HG03280 (cell line): Measurements from ENCODE around the gene MCC.

Experiments
- ATAC-seq: cut with Tn5 transposase; IDR thresholded peaks from one replicate; pipeline ENCODE4 v1.9.1; 2021; ENCODE audit warnings: mild to moderate bottlenecking, moderate library complexity; ENCODE audit not compliant: unreplicated experiment

MCC gene

DNA sequence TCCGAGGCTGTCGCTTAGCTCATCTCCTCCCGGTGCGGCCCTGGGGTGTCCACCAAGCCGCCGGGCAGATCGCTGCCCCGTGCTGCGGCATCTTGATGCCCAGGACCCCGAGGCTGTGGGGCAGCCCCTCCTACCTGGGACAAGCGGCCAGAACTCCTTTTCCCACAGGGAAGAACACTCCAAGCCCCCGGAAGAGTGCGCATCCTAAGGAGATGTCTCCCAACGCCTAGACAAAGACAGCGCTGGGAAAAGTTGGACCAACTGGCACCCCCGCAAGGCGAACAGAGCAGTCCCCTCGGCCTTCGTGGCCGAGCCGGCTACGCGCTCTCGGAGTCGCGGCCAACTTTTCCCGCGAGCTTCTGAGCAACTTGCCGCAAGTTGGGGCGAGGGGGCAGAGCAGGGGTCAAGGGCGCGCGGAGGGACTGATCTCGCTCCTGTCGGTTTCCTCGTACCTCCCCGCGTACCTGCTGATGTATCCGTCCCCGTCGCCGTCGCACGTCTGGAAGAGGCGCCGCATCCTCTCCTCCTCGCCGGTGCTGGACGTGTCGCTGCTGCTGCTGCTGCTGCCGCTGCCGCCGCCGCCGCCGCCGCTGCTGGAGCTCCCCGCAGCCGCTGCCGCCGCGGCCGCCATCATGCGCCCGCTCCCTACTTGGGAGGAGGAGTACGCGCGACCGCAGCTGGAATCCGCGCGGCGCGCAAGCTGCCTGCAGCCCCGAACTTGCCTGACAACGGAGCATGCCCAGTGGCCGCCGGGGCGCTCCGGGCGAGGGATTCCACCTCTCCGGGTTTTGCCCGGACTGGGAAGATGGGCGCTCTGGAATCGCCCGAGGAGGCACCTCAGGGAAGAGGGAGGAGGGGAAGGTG is at the start of gene MCC:
Gene MCC, minus strand, starts transcription at position 673 of the 864 bp plus-strand sequence.
- ATAC-seq, result no peak

DNA sequence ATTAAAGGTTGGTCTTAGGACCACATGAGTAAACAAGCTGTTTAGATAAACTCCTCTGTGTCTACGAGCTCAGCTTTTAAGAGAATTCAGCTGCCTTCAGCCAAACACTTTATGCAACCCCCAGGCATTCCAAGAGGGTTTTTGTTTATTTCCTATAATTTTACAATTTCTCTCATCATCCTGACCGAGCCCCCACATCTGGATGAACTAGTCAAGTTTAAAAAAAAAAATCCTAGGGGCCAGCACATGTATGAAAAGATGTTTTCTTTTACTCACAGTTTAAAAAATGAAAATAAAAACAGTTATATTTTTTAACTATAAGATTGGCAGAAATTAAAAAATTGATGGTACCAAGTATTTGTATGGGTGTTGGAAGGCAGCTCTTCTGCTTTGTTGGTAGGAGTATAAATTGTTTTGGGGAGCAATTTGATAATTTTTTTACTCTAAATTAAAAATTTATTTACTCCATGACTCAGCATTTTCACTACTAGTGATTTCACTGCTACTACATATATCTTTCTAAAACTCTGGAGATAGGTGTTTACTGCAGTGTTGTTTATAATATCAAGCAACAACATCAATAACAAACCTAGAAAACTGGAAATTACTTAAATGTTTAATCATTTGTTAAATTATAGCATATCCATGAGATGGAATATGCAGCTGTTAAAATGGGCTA is 43.4 kb upstream of the MCC start:
- no peak for ATAC-seq

DNA sequence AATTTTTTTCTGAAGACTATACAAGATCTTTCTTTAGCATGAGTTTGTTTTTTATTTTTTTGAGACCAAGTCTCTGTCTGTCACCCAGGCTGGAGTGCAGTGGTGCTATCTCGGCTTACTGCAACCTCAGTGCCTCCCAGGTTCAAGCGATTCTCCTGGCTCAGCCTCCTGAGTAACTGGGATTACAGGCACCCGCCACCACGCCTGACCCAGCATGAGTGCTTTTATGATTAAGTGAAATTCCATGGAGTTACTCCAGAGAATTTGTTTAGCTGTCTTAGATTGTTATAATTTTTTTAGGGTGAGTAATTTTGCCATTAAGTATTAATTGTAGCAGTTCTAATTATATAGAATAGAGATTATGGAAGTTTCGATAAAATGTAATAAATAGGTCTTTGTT is 39.5 kb upstream of the MCC start:
- no peak for ATAC-seq

DNA sequence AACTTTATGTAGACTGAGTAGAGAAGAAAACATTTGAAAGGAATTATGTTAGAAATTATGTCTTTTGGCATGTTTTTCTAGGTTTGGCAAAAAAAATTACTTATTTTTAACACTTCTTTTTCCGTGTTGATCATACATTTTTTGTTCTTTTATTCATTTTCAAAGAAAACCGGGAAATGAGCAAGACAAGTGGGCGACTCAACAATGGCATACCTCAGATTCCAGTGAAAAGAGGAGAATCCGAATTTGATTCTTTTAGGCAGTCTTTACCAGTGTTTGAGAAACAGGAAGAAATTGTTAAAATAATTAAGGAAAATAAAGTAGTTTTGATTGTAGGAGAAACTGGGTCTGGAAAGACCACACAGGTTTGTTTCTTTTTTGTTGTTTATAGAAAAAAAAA is 38.2 kb upstream of the MCC start:
- no peak for ATAC-seq

DNA sequence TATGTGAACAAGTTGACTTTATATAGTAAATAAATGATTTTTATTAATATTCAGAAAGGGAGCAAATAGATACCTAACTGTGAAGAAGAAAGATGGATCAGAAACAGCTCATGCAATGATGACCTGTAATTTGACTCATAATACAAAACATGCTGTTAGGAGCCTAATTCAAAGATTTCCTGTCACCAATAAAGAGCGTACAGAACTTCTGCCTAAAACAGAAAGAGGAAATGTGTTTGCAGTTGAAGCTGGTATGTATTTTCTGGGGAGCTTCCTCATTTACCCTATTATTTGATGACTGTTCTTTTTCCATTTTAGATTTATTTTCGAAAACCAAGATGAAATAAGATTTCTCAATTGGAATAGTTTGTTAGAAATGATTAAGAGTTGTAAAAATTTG is 36.7 kb upstream of the MCC start:
- ATAC-seq, result no peak

DNA sequence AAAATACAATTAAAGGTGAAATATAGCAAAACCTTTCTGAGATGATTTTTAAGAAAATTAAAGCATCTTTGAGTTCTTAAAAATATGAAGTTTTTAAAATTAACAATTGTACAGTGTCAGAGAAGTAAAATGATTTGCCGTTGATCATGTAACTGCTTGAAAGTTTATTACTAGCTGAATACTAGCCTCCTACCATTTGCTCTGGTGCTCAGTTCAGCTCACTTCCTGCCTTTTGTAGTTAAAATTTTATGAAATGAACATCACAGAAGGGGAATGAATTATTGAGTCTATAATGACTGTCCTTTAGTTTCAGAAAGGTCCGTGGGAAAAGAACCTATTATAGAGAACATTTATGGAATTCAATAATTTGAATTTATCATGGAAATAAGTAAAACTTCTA is 34.9 kb upstream of the MCC start:
- ATAC-seq, result no peak

DNA sequence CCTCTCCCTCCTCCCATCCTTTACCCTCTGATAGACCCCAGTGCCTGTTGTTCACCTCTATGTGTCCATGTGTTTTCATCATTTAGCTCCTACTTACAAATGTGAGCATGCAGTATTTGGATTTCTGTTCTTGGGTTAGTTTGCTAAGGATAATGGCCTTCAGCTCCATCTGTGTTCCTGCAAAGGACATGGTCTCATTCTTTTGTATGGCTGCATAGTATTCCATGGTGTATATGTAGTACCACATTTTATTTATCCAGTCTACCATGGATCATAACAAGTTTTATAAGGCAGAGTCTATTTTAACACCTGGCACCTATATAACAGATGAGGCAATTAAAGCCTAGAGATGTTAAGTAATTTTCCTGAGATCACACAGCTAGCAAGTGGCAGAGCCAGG is 32.6 kb upstream of the MCC start:
- no peak for ATAC-seq

DNA sequence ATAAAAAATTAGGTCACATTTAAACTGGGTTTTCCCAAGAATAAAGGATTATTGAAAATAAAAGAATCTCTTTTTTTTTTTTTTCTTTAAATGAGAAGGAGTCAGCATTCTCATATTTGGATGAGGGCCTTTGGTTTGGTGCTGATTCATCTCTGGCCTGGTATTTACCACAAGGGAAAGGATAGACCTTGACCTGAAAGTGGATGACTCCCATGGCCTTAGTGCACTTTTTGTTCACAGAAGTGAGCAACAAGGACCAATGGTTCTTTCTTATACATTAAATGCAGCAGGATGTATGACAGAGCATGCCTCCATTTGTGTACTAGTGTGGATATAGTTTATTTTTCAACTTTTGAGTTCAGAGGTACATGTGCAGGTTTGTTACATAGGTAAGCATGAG is 32.2 kb upstream of the MCC start:
- ATAC-seq, result peak; percentile 59

DNA sequence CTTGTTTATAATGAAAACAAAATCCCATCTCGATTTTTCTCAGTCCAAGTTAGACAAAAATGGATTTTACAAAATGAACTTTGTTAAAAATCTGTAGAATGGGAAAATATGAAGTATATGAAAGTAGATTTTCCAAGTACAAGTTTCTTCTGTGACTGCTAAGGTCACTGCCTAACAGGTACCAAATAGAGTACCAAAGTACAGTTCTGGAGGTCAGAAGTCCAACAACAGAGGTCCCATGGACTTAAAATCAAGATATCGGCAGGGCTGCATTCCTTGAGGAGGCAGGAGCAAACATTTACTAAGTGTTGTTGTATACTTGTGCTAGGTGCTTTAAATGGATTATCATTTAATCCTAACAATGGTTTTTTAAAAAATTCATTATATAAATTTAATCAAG is 31.2 kb upstream of the MCC start:
- ATAC-seq, result no peak

DNA sequence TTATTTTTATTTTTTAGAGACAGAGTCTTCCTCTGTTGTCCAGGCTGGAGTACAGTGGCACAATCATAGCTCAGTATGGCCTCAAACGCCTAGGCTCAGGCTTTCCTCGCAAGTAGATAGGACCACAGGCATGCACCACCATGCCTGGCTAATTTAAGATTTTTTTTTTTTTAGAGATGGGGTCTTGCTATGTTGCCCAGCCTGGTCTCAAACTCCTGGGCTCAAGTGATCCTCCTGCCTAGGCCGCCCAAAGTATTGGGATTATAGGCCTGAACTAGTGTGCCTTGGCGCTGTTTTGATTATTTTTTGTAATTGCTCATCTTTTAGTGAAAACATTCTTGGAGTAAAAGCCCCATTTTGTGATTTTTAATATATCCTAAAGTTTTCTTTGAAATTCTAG is 30.6 kb upstream of the MCC start:
- ATAC-seq, result no peak

DNA sequence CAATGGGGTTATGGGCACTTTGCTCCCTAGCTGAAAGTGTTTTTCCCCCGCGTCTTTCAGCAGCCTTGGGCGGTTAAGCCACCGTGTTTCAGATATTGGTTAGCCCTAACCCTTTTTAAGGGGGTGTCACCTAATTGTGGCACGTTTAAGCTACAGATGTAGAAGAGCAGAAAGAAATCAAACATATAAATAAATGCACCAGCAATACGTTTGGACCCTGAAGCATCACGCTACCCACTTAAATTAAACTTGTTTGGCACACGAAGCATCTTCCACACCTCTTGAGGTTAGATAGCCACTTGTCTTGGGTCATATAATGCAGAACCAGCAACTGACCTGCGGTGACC is 26.0 kb upstream of the MCC start:
- no peak for ATAC-seq

DNA sequence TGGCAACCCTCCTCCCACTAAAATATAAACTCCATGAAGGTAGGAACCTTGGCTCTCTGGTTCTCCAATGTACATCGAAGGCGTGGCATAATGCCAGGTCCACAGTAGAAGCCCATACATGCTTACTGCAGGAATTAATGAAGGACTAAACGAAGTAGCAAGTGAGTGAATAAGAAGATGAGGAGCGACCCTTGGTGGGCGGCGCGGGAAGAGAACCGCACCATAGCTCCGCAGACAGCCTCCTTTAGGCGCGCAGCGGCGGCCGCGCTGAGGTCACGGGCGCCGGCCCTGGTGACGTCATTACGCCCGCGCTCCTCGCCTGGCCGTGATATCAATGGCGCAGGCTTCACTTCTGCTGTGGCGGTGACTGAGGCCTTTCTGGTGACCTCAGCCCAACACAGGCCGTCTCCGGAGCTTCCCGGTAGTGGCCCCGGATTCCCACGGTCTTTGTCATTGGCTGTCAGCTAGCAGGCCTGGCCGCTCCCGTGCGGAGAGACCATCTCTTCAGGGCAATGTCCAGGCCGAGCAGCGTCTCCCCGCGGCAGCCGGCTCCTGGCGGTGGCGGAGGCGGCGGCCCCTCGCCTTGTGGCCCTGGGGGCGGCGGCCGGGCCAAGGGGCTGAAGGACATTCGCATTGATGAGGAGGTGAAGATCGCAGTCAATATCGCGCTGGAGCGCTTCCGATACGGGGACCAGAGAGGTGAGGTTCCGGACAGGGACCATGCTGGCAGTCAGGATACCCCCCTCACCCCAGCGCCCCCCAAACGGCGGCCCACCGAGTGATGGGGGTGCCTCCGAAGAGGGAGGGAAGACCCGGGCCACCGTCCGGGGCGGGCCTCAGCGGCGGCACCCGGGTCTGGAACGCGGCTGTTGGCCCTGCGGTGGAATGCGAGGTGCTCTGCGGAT is 25.4 kb upstream of the MCC start, which contains the start of gene YTHDC2:
Gene YTHDC2, plus strand, starts transcription at position 311 of the 905 bp plus-strand sequence. Its CDS starts 202 bp downstream, at position 513.
- ATAC-seq, result peak; percentile 99

DNA sequence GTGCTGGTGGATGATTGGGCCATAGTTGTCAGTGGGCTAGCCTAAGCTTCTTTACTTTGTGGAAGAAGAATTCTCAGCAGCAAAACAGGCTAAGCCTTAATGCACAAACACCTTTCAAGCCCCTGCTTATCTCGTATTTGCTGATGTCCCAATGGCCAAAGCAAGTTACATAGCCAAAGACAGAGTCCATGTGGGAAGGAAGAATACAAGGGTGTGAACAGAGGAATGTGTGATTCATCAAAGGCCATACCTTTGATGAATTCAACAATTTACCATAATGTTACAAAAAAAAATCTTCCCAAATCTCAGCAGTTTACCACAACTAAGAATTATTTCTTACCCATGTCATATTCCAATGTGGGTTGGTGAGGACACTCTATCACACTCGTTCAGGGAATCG is 24.1 kb upstream of the MCC start:
- ATAC-seq, result no peak

DNA sequence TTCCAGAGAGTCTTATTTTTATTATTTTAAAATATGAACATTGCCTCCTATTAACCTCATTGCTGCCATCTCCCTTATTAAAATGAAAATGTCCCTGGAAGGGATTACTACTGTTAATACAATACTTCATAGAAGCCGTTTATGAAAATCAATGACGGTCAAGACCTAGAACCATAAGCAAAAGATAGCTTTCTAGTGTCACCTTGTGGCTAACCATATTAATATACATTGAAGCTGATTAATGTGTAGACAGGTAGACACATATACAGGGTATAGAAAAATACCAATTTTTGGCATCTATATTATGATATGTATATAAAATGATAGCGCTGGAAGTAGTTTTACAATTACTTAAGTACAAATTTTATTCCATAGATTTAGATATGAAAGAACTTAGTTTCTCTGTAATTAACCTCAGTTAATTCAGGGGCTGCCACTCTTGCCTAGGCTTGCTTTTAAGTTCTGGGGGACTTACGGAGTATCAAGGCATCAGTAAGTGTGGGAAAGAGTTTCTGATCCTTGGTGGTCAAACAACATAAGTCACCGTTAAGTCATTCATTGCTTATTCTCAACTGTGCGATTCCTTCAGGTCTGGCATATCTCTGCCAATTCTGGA is 22.7 kb upstream of the MCC start:
- ATAC-seq, result no peak

DNA sequence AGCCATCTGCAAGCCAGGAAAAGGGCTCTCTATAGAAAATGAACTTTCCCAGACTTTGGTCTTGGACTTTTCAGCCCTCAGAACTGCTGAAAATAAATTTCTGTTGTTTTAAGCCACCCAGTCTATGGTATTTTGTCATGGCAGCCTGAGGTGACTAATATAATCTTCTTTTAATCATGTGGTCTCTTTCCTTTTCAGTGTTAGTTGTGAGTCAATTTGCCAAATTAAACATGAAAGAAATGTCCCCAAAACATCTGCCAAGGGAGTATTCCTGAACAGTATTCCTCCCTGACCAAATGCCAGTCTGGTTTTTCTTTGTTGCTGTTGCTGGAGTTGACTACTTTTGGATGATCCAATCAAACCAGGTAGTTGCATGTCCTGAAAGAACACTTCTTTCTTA is 20.5 kb upstream of the MCC start:
- ATAC-seq, result no peak

DNA sequence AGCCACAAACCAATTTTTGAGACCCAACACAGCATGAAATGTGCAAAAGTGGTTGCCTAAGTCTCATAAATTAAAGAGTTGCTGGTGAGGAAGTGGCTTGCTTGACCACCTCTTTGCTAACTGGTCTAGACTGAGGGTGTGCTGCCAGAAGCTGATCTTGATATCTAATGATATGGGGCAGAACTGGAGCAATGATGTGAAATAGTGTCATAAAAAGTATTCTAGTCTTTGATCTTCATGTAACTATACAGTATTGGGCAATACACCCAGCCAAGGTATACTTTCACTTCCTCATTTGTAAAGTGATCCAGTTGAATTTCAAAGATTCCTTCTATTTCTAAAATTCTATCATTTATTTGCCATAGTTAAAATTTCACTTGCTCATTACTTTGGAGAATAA is 19.3 kb upstream of the MCC start:
- ATAC-seq, result no peak

DNA sequence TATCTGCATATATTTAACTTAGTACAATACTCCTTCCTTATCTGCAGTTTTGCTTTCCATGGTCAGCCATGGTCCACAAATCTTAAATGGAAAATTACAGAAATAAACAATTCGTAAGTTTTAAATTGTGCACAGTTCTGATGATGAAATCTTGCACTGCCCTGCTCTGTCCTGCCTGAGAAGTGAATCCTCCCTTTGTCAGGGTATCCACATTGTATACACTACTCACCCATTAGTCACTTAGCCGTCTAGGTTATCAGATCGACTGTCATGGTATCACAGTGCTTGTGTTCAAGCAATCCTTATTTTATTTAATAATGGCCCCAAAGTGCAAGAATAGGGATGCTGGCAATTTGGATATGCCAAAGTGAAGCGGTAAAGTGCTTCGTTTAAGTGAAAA is 16.9 kb upstream of the MCC start:
- no peak for ATAC-seq

DNA sequence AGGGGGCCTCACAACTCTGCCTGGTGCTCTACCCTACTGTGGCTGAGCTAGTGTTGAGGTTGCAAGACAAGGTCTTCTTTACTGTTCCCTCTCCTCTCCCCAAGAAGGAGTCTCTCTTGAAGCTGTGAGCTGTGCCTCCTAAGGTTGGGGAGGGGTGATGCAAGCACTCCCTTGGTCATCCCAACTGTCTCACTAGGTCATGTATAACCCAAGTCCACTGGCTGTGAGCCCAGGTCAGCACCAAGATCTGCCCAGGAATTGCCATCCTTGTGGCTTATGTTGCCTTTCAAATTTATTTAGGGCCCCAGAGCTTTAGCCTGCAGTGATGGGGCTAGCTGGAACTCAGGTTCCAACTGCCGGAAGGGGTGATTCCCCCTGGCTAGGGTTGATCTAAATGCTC is 14.9 kb upstream of the MCC start:
- ATAC-seq, result no peak

DNA sequence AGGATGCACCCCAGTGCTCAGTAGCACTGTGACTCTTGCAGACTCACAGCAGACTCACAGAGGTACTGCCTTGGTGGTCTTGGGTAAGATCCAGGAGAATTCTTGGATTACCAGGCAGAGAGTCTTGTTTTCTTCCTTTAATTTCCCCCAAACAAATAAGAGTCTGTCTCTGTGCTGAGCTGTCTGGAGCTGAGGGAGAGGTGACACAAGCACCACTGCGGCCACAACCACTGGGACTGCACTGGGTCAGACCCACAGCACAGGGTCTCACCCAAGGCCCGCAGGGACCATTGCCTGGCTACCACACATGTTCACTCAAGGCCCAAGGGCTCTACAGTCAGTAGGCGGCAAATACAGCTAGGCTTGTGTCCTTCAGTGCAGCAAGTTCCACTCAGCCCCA is 13.8 kb upstream of the MCC start:
- ATAC-seq, result no peak

DNA sequence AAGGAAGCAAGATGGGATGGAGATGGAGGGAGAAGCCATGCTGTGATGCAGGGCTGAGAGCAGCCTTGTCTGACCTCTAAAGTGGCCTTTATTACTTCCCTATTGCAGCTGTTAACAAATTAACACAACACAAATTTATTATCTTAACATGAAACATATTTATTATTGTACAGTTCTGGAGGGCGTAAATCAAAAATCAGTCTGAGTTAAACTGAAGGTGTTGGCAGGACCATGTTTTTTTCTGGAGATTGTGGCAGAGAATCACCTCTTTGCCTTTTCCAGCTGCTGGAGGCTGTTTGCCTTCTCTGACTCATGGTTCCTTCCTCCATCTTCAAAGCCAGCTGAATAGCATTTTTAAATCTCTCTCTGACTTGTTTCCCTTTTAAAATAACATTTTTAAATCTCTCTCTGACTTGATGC is 7.2 kb upstream of the MCC start:
- ATAC-seq, result no peak

DNA sequence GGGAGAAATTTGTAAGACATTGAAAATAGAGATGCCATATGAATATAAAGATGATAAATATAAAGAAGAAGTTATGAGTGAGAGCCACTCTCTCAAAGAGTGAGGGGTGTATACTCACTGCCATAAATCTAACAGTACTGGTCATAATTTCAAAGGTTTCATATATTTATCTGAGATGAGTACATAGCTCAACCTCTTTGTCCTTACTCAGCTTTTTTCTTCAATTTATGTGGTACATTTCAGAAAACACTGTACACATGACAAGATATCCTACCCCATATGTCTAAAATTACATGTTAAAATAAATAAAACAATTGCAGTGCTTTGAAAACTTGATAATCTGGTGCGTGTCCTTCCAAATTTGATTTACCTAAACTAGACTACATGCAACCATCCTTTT is 5.2 kb upstream of the MCC start:
- ATAC-seq, result no peak
